Liver (tissue), 9 donors: ENCODE results near the gene LIMCH1. TPM values are rescaled to one million over a fixed set of nuclear protein-coding genes. Genes with fewer than 3 reads are reported as not detected.

ENCODE experiments used
- DNase-seq: peaks from one replicate; pipeline ENCODE4 v3.0.0-alpha.2; 2017; ENCODE audit warnings: low spot score
- H3K27ac ChIP-seq, 2 donors: one replicate each; pipeline ENCODE4 v1.7.0; 2013; ENCODE audit warnings: inconsistent platforms in 2 of 2, low read length in 2 of 2, control low read depth in 1 of 2, low read depth in 1 of 2, mild to moderate bottlenecking in 1 of 2
- H3K27me3 ChIP-seq, 4 donors: one replicate each; pipeline versions ENCODE4 v1.6.1 to v1.7.0; 2013; ENCODE audit warnings: low read length in 3 of 4, inconsistent platforms in 1 of 4, mild to moderate bottlenecking in 1 of 4, moderate library complexity in 1 of 4; ENCODE audit not compliant: control insufficient read depth in 4 of 4, insufficient read depth in 4 of 4
- H3K36me3 ChIP-seq, 4 donors: one replicate each; pipeline versions ENCODE4 v1.6.1 to v1.7.0; 2013; ENCODE audit warnings: low read length in 3 of 4, mild to moderate bottlenecking in 3 of 4, low read depth in 1 of 4, moderate library complexity in 1 of 4; ENCODE audit not compliant: control insufficient read depth in 4 of 4, insufficient read depth in 3 of 4
- H3K4me1 ChIP-seq, 4 donors: one replicate each; pipeline versions ENCODE4 v1.6.1 to v1.7.0; 2013; ENCODE audit warnings: low read length in 3 of 4, mild to moderate bottlenecking in 3 of 4, moderate library complexity in 1 of 4; ENCODE audit not compliant: control insufficient read depth in 4 of 4, insufficient read depth in 4 of 4
- H3K4me3 ChIP-seq, 3 donors: one replicate each; pipeline versions ENCODE4 v1.6.1 to v1.7.0; 2013; ENCODE audit warnings: low read length in 3 of 3, control low read depth in 1 of 3, low read depth in 1 of 3, mild to moderate bottlenecking in 1 of 3
- H3K9ac ChIP-seq, 2 donors: one replicate each; pipeline ENCODE4 v1.7.0; 2013; ENCODE audit warnings: low read length in 2 of 2, mild to moderate bottlenecking in 2 of 2, moderate library complexity in 2 of 2, control low read depth in 1 of 2, low read depth in 1 of 2
- H3K9me3 ChIP-seq, 4 donors: one replicate each; pipeline versions ENCODE4 v1.6.1 to v1.7.0; 2013; ENCODE audit warnings: low read length in 3 of 4; ENCODE audit not compliant: control insufficient read depth in 4 of 4
- EGR1 ChIP-seq, 2 donors: IDR thresholded peaks; 2 replicates each; pipeline ENCODE4 v1.6.1; 2016 to 2018; ENCODE audit warnings: antibody characterized with exemption in 2 of 2, low read depth in 2 of 2
- FOXA1 ChIP-seq: IDR thresholded peaks from 2 replicates; pipeline ENCODE4 v1.6.1; 2016; ENCODE audit warnings: antibody characterized with exemption
- GABPA ChIP-seq, 2 donors: IDR thresholded peaks in 1 of 2; conservative IDR thresholded peaks in 1 of 2; 2 replicates each; pipeline ENCODE4 v1.6.1; 2016; ENCODE audit warnings: antibody characterized with exemption in 2 of 2, mild to moderate bottlenecking in 1 of 2, moderate library complexity in 1 of 2
- HNF4G ChIP-seq: IDR thresholded peaks from 2 replicates; pipeline ENCODE4 v1.6.1; 2016; ENCODE audit warnings: antibody characterized with exemption
- NR2F2 ChIP-seq: IDR thresholded peaks from 2 replicates; pipeline ENCODE4 v1.6.1; 2016; ENCODE audit warnings: antibody characterized with exemption
- RAD21 ChIP-seq, 2 donors: IDR thresholded peaks; 2 replicates each; pipeline ENCODE4 v1.6.1; 2016; ENCODE audit warnings: antibody characterized with exemption in 2 of 2, mild to moderate bottlenecking in 2 of 2
- SP1 ChIP-seq: IDR thresholded peaks from 2 replicates; pipeline ENCODE4 v1.6.1; 2018; ENCODE audit warnings: antibody characterized with exemption, mild to moderate bottlenecking
- YY1 ChIP-seq: IDR thresholded peaks from 2 replicates; pipeline ENCODE4 v1.6.1; 2016; ENCODE audit warnings: antibody characterized with exemption, mild to moderate bottlenecking
- WGBS: extraction: QIAGEN DNeasy Blood & Tissue Kit; methylation state at CpG from one replicate; pipeline ENCODE4 v1.1.7; 2013; 5-methylcytosine and 5-hydroxymethylcytosine counted together
- polyA plus RNA-seq, 2 donors: library from polyadenylated mRNA; stranded (reverse) in 1 of 2; unstranded in 1 of 2; fragments of 200-250 nt in 1 of 2; fragments of >200 nt in 1 of 2; fragmentation: Nextera tagmentation in 1 of 2; extraction: Ambion mirVana in 1 of 2; gene quantifications; one replicate each; pipeline versions ENCODE4 v1.2.1 to v1.2.3, GENCODE V29; 2013 to 2015
- total RNA-seq, 2 donors: library from RNA; depleted of rRNA; stranded (reverse); fragments of >200 nt; gene quantifications; one replicate each; pipeline ENCODE4 v1.2.3, GENCODE V29; 2014
- TF ChIP-seq, protein P1 (sequence below): IDR thresholded peaks from 2 replicates; pipeline ENCODE4 v1.6.1; 2016; ENCODE audit warnings: antibody characterized with exemption
- TF ChIP-seq, protein P2 (sequence below): fragments of 150-350 bp; IDR thresholded peaks from 2 replicates; pipeline ENCODE4 v1.5.1; 2017; ENCODE audit warnings: improper control_type of control experiment, low read depth, low read length; ENCODE audit not compliant: missing input control
- TF ChIP-seq, protein P3 (sequence below): IDR thresholded peaks from 2 replicates; pipeline ENCODE4 v1.6.1; 2016; ENCODE audit warnings: antibody characterized with exemption, mild to moderate bottlenecking
- TF ChIP-seq, protein P4 (sequence below): IDR thresholded peaks from 2 replicates; pipeline ENCODE4 v1.6.1; 2016; ENCODE audit warnings: antibody characterized with exemption
- donor health status: healthy.
- donor health status: healthy.
- donor health status: healthy.
- donor health status: healthy.
- donor health status: healthy.

The LIMCH1 gene
- total and polyA plus RNA-seq, 4 donors = 2.0 to 30.6 (median 8.1) TPM

DNA sequence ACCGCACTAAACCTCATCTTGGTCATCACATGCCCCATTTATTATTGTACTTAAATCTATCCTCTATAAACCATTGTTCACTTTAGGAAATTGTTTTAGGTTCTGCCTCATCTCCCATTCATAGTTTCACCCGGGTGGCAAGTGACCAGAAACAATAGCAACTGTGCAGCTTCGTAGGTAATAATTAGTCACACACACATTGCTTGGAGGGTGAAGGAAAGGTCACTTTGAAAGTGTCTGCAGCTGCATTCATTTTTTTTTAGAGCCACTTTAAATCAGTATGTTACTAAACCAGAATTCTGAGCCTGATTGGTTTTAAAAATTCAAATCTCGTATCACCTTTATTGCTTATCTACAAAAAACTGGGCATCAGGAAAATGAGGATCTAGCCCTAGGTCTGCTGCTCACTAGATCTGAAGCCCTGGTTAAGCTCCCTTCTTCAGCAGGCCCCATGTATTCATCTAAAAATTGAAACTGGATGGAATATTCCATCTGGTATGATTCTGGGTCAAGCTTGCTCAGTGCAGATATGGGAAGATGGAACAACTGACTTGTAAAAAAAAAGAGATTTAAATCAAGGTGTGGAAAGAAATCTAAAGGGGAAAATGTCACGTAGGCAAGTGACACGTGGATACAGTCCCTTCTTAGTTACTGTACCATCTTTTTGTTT is 62.4 kb downstream of the LIMCH1 start:
- H3K4me1 ChIP-seq = peaks cover 2 to 9% (median 5%) of the 10 kb centered on the region in 4 donors
- no peak for DNase-seq
- no peak overlapping the region for H3K9ac ChIP-seq

DNA sequence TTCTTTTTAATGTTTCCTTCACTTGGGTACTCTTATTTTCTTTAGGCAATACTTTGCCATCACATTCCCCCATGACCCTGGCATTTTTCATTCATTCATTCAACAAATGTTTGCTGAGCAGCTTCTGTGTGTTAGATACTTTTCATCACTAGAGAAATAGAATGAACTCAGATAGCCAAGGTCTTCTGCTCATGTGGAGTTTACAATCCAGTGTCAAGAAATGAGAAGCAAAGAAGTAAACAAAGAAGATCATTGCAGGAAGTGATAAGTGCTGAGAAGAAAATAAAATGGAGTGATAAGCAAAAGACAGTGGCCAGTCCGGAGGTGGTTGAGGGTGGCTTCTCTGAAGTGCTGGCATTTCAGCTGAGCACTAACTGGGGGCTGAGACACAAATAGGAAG is 63.1 kb downstream of the LIMCH1 start:
- TF ChIP-seq NR2F2 (no peak), HNF4G (no peak), YY1 (no peak), GABPA (IDR thresholded peaks at IDR 0.05 in 1 of 2, conservative IDR thresholded peaks at IDR 0.05 in 1 of 2) (no peak), RAD21 (IDR thresholded peaks at IDR 0.05) (no peak)
- TF ChIP-seq, protein P1, sequence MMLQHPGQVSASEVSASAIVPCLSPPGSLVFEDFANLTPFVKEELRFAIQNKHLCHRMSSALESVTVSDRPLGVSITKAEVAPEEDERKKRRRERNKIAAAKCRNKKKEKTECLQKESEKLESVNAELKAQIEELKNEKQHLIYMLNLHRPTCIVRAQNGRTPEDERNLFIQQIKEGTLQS = no peak
- TF ChIP-seq, protein P2, sequence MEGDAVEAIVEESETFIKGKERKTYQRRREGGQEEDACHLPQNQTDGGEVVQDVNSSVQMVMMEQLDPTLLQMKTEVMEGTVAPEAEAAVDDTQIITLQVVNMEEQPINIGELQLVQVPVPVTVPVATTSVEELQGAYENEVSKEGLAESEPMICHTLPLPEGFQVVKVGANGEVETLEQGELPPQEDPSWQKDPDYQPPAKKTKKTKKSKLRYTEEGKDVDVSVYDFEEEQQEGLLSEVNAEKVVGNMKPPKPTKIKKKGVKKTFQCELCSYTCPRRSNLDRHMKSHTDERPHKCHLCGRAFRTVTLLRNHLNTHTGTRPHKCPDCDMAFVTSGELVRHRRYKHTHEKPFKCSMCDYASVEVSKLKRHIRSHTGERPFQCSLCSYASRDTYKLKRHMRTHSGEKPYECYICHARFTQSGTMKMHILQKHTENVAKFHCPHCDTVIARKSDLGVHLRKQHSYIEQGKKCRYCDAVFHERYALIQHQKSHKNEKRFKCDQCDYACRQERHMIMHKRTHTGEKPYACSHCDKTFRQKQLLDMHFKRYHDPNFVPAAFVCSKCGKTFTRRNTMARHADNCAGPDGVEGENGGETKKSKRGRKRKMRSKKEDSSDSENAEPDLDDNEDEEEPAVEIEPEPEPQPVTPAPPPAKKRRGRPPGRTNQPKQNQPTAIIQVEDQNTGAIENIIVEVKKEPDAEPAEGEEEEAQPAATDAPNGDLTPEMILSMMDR = no peak
- H3K4me1 ChIP-seq = peaks cover 2 to 9% (median 5%) of the 10 kb centered on the region in 4 donors
- no peaks in the 10 kb centered on the region for H3K27me3 ChIP-seq
- no peak overlapping the region for H3K27ac ChIP-seq
- H3K36me3 ChIP-seq = no peaks in the 10 kb centered on the region
- no peak overlapping the region for H3K9ac ChIP-seq
- 41% methylated on average over 1 of the region's 1 CpG for WGBS
- no peaks in the 10 kb centered on the region for H3K9me3 ChIP-seq
- H3K4me3 ChIP-seq = no peak overlapping the region
- no peak for DNase-seq

More for the DNA sequence above, 62.4 kb downstream of the LIMCH1 start:
- 87% methylated on average over 6 of the region's 6 CpGs for WGBS
- H3K36me3 ChIP-seq = no peaks in the 10 kb centered on the region
- no peaks in the 10 kb centered on the region for H3K27me3 ChIP-seq
- no peak overlapping the region for H3K27ac ChIP-seq
- no peaks in the 10 kb centered on the region for H3K9me3 ChIP-seq
- TF ChIP-seq, protein P2 = no peak
- TF ChIP-seq, protein P1 = no peak
- TF ChIP-seq HNF4G (no peak), EGR1 (IDR thresholded peaks at IDR 0.05; ENCODE audit: low read depth in 2 of 2) (no peak), FOXA1 (no peak)
- no peak overlapping the region for H3K4me3 ChIP-seq

DNA sequence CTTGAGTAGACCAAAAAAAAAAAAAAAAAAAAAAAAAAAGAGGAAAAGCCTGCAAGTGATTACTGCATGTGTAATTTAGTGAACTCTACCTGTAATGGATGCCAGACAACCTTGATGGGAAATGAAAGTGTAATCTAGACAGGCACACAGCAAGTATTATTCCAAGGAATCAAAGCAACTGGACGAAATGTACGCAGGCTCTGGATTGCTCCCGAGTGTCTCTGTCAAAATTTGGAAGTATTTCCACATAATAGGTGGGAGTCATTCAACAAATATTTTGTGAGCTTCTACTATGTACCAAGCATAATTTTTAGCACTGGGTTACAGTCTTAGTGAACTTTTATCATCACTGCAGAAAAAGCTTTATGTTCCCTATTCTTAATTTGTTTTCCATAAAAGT is 64.2 kb downstream of the LIMCH1 start:
- Histone ChIP-seq H3K36me3 (no peaks in the 10 kb centered on the region), H3K27me3 (no peaks in the 10 kb centered on the region), H3K4me1 (peaks cover 2 to 9% (median 5%) of the 10 kb centered on the region in 4 donors), H3K9ac (no peak overlapping the region), H3K27ac (no peak overlapping the region), H3K4me3 (no peak overlapping the region), H3K9me3 (no peaks in the 10 kb centered on the region)
- 94% methylated on average over 3 of the region's 3 CpGs for WGBS
- DNase-seq = no peak
- TF ChIP-seq, protein P3, sequence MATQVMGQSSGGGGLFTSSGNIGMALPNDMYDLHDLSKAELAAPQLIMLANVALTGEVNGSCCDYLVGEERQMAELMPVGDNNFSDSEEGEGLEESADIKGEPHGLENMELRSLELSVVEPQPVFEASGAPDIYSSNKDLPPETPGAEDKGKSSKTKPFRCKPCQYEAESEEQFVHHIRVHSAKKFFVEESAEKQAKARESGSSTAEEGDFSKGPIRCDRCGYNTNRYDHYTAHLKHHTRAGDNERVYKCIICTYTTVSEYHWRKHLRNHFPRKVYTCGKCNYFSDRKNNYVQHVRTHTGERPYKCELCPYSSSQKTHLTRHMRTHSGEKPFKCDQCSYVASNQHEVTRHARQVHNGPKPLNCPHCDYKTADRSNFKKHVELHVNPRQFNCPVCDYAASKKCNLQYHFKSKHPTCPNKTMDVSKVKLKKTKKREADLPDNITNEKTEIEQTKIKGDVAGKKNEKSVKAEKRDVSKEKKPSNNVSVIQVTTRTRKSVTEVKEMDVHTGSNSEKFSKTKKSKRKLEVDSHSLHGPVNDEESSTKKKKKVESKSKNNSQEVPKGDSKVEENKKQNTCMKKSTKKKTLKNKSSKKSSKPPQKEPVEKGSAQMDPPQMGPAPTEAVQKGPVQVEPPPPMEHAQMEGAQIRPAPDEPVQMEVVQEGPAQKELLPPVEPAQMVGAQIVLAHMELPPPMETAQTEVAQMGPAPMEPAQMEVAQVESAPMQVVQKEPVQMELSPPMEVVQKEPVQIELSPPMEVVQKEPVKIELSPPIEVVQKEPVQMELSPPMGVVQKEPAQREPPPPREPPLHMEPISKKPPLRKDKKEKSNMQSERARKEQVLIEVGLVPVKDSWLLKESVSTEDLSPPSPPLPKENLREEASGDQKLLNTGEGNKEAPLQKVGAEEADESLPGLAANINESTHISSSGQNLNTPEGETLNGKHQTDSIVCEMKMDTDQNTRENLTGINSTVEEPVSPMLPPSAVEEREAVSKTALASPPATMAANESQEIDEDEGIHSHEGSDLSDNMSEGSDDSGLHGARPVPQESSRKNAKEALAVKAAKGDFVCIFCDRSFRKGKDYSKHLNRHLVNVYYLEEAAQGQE = no peak
- TF ChIP-seq, protein P4, sequence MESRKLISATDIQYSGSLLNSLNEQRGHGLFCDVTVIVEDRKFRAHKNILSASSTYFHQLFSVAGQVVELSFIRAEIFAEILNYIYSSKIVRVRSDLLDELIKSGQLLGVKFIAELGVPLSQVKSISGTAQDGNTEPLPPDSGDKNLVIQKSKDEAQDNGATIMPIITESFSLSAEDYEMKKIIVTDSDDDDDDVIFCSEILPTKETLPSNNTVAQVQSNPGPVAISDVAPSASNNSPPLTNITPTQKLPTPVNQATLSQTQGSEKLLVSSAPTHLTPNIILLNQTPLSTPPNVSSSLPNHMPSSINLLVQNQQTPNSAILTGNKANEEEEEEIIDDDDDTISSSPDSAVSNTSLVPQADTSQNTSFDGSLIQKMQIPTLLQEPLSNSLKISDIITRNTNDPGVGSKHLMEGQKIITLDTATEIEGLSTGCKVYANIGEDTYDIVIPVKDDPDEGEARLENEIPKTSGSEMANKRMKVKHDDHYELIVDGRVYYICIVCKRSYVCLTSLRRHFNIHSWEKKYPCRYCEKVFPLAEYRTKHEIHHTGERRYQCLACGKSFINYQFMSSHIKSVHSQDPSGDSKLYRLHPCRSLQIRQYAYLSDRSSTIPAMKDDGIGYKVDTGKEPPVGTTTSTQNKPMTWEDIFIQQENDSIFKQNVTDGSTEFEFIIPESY = no peak
- TF ChIP-seq, protein P1 = no peak
- TF ChIP-seq SP1 (no peak), RAD21 (IDR thresholded peaks at IDR 0.05) (no peak)
- TF ChIP-seq, protein P2 = no peak
